ENCODE measurements around the gene OR51F1. TPM values are rescaled to one million over a fixed set of nuclear protein-coding genes. Genes with fewer than 3 reads are reported as not detected.
"Not testable (repeated sequence)": the region's sequence is repeated elsewhere in the genome, so short reads cannot be mapped to it uniquely, and the experiment has no call there.

The OR51F1 gene, protein sequence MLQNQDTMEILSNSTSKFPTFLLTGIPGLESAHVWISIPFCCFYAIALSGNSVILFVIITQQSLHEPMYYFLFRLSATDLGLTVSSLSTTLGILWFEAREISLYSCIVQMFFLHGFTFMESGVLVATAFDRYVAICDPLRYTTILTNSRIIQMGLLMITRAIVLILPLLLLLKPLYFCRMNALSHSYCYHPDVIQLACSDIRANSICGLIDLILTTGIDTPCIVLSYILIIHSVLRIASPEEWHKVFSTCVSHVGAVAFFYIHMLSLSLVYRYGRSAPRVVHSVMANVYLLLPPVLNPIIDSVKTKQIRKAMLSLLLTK
- total RNA-seq = not detected
- total RNA-seq (2013) = not detected

DNA sequence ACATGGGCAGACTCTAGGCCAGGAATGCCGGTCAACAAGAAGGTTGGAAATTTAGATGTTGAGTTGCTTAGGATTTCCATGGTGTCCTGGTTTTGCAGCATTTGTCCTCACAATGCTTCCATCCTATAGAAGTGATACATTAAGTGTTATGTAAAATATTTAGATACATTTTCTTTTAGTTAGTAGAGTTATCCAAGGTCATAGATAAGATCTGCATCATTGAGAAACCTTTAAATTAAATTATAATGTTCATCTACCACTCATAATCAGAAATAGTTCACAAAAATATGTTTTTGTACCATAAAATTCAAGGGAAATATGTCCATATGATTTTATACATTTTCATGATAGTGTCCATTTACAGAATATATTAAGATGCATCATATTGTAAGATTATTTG, at the start of gene OR51F1:
Gene OR51F1 (minus strand): TSS at position 101 of the 400 bp plus-strand sequence. CDS start 0 bp downstream, at position 101.
- Histone ChIP-seq H3K27ac (ENCODE audit: low read length) (no peak within 1 kb of the TSS), H3K36me3 (ENCODE audit: control insufficient read depth, insufficient read depth, low read length) (no peaks in the 10 kb centered on the region), H3K9me3 (ENCODE audit: control insufficient read depth, insufficient read depth, low read length) (no peaks in the 10 kb centered on the region), H3K4me3 (ENCODE audit: low read length) (no peak within 1 kb of the TSS), H3K4me1 (ENCODE audit: control insufficient read depth, insufficient read depth, low read length) (no peaks in the 10 kb centered on the region), H3K27me3 (ENCODE audit: control insufficient read depth, insufficient read depth, low read length) (no peaks in the 10 kb centered on the region)
- peaks cover 0 to 3% of the 10 kb centered on the region in 2 donors for H3K9me3 Mint-ChIP-seq
- no peaks in the 10 kb centered on the region for H3K4me1 Mint-ChIP-seq
- no peaks in the 10 kb centered on the region for H3K36me3 Mint-ChIP-seq
- H3K27me3 Mint-ChIP-seq (ENCODE audit: low read depth in 2 of 2) = no peaks in the 10 kb centered on the region
- intact Hi-C loops (cut with micrococcal nuclease) = no loop called here
- TF ChIP-seq, protein P1, sequence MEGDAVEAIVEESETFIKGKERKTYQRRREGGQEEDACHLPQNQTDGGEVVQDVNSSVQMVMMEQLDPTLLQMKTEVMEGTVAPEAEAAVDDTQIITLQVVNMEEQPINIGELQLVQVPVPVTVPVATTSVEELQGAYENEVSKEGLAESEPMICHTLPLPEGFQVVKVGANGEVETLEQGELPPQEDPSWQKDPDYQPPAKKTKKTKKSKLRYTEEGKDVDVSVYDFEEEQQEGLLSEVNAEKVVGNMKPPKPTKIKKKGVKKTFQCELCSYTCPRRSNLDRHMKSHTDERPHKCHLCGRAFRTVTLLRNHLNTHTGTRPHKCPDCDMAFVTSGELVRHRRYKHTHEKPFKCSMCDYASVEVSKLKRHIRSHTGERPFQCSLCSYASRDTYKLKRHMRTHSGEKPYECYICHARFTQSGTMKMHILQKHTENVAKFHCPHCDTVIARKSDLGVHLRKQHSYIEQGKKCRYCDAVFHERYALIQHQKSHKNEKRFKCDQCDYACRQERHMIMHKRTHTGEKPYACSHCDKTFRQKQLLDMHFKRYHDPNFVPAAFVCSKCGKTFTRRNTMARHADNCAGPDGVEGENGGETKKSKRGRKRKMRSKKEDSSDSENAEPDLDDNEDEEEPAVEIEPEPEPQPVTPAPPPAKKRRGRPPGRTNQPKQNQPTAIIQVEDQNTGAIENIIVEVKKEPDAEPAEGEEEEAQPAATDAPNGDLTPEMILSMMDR (IDR thresholded peaks at IDR 0.05) = no peak
- no peak within 1 kb of the TSS for H3K4me3 Mint-ChIP-seq
- H3K27ac Mint-ChIP-seq = no peak within 1 kb of the TSS
- ATAC-seq (no peak), DNase-seq (no peak)
- WGBS (ENCODE audit: insufficient coverage) = 100% methylated on average over 1 of the region's 1 CpG

DNA sequence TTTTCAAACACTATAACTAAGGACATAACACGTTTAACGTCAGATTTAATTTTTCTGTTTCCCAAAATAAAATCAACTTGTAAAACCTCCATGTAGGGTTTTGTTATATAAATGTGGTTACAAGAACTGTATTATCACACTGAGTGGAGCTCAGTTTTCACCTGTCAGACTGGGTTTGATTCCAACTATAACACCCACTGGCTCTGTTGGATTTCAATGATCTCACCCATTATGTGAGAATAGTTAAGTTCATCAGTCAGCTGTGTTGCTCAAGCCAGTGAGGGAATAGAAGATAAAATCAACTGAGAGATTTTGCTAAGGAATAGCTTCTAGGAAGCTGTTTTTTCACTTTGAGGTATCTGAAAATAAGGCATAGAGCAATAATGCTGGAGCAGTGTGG, 39.5 kb upstream of the OR51F1 start:
- intact Hi-C loops (cut with micrococcal nuclease) = no loop called here
- no peaks in the 10 kb centered on the region for H3K9me3 Mint-ChIP-seq
- H3K36me3 ChIP-seq (ENCODE audit: control insufficient read depth, insufficient read depth, low read length) = no peaks in the 10 kb centered on the region
- H3K27ac Mint-ChIP-seq = no peak overlapping the region
- no peak for ATAC-seq
- H3K4me3 Mint-ChIP-seq = no peak overlapping the region
- TF ChIP-seq, protein P1 (IDR thresholded peaks at IDR 0.05) = no peak
- H3K4me1 Mint-ChIP-seq = no peaks in the 10 kb centered on the region
- no peak for DNase-seq
- H3K27me3 ChIP-seq (ENCODE audit: control insufficient read depth, insufficient read depth, low read length) = no peaks in the 10 kb centered on the region
- WGBS (ENCODE audit: insufficient coverage) = no CpG with 5 or more reads among the region's 2 CpGs
- H3K27me3 Mint-ChIP-seq (ENCODE audit: low read depth in 2 of 2) = peaks cover 0 to 3% of the 10 kb centered on the region in 2 donors
- H3K4me1 ChIP-seq (ENCODE audit: control insufficient read depth, insufficient read depth, low read length) = no peaks in the 10 kb centered on the region
- no peak overlapping the region for H3K4me3 ChIP-seq (ENCODE audit: low read length)
- no peaks in the 10 kb centered on the region for H3K36me3 Mint-ChIP-seq
- no peak overlapping the region for H3K27ac ChIP-seq (ENCODE audit: low read length)
- H3K9me3 ChIP-seq (ENCODE audit: control insufficient read depth, insufficient read depth, low read length) = no peaks in the 10 kb centered on the region

DNA sequence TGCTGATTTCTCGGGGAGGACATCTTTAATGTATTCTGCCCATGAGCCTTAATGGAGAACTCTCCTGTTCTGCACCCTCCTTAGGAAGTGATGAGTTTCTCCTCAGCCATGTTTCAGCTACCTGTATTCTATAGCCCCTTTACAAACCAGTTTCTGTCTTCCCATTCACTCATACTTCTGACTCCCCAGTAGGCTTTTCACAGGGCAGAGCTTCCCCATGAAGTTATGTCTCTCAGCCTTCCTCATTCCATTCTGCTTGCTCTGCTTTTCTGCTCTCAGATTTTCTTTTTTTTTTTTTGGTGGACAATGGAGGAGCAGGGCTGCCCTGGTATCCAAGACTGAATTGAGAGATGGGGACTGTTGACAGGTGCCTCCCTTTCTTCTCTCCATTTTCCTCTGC, 38.7 kb upstream of the OR51F1 start:
- Mint-ChIP-seq H3K4me3 (no peak overlapping the region), H3K4me1 (no peaks in the 10 kb centered on the region), H3K27me3 (ENCODE audit: low read depth in 2 of 2) (peaks cover 3 to 7% of the 10 kb centered on the region in 2 donors), H3K9me3 (peaks cover 0 to under 1% of the 10 kb centered on the region in 2 donors), H3K27ac (no peak overlapping the region), H3K36me3 (no peaks in the 10 kb centered on the region)
- TF ChIP-seq, protein P1 (IDR thresholded peaks at IDR 0.05) = no peak
- no peaks in the 10 kb centered on the region for H3K9me3 ChIP-seq (ENCODE audit: control insufficient read depth, insufficient read depth, low read length)
- H3K27ac ChIP-seq (ENCODE audit: low read length) = no peak overlapping the region
- no peak for DNase-seq
- no peak for ATAC-seq
- WGBS (ENCODE audit: insufficient coverage) = 91% methylated on average over 1 of the region's 1 CpG
- H3K36me3 ChIP-seq (ENCODE audit: control insufficient read depth, insufficient read depth, low read length) = no peaks in the 10 kb centered on the region
- H3K27me3 ChIP-seq (ENCODE audit: control insufficient read depth, insufficient read depth, low read length) = no peaks in the 10 kb centered on the region
- H3K4me1 ChIP-seq (ENCODE audit: control insufficient read depth, insufficient read depth, low read length) = no peaks in the 10 kb centered on the region
- intact Hi-C loops (cut with micrococcal nuclease) = no loop called here
- H3K4me3 ChIP-seq (ENCODE audit: low read length) = no peak overlapping the region

DNA sequence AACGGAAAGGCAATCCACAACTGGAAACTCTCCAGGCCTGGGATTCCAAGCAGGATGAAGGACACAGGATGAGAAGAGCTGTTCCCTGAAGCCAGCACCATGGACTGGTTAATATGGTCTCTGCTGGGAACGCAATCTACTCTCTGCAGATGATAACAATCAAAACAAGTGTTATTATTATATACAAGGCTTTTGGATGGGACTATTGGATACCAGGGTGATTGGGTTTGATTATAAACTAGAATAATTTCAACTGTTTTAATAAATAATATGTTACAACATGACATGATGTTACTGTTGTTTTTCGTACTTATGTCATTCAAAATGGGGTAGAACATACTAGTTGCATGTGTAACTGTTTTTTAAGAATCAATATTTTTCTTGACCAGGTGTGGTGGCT, 34.5 kb upstream of the OR51F1 start, which contains the start of gene OR52R1:
Gene OR52R1 (minus strand): TSS at position 101 of the 400 bp plus-strand sequence. CDS start 0 bp downstream, at position 101.
- WGBS (ENCODE audit: insufficient coverage) = 100% methylated on average over 2 of the region's 3 CpGs
- no peaks in the 10 kb centered on the region for H3K4me1 Mint-ChIP-seq
- H3K4me3 ChIP-seq (ENCODE audit: low read length) = no peak within 1 kb of the TSS
- H3K9me3 ChIP-seq (ENCODE audit: control insufficient read depth, insufficient read depth, low read length) = no peaks in the 10 kb centered on the region
- peaks cover 0 to 2% of the 10 kb centered on the region in 2 donors for H3K9me3 Mint-ChIP-seq
- H3K27me3 ChIP-seq (ENCODE audit: control insufficient read depth, insufficient read depth, low read length) = no peaks in the 10 kb centered on the region
- ATAC-seq (no peak), DNase-seq (no peak)
- H3K27me3 Mint-ChIP-seq (ENCODE audit: low read depth in 2 of 2) = peaks cover 0 to 10% of the 10 kb centered on the region in 2 donors
- intact Hi-C loops (cut with micrococcal nuclease) = no loop called here
- no peaks in the 10 kb centered on the region for H3K36me3 Mint-ChIP-seq
- H3K36me3 ChIP-seq (ENCODE audit: control insufficient read depth, insufficient read depth, low read length) = no peaks in the 10 kb centered on the region
- H3K27ac ChIP-seq (ENCODE audit: low read length) = no peak within 1 kb of the TSS
- no peaks in the 10 kb centered on the region for H3K4me1 ChIP-seq (ENCODE audit: control insufficient read depth, insufficient read depth, low read length)
- no peak within 1 kb of the TSS for H3K27ac Mint-ChIP-seq
- no peak within 1 kb of the TSS for H3K4me3 Mint-ChIP-seq
- TF ChIP-seq, protein P1 (IDR thresholded peaks at IDR 0.05) = no peak

DNA sequence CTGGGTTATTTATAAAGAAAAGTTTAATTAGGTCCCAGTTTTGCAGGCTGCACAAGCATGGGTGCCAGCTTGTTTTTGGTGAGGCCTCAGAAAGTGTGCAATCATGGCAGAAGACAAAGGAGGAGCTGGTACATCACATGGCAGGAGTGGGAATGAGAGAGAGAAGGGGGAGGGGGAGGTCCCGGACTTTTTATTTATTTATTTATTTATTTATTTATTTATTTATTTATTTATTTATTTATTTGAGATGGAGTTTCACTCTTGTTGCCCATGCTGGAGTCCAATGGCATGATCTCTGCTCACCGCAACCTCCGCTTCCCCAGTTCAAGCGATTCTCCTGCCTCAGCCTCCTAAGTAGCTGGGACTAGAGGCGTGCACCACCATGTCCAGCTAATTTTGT, 31.6 kb upstream of the OR51F1 start:
- H3K9me3 ChIP-seq (ENCODE audit: control insufficient read depth, insufficient read depth, low read length); H3K27me3 Mint-ChIP-seq (ENCODE audit: low read depth in 2 of 2); H3K4me1 Mint-ChIP-seq; H3K27ac Mint-ChIP-seq; H3K27me3 ChIP-seq (ENCODE audit: control insufficient read depth, insufficient read depth, low read length); intact Hi-C loops (cut with micrococcal nuclease); ATAC-seq; H3K4me3 ChIP-seq (ENCODE audit: low read length); H3K36me3 ChIP-seq (ENCODE audit: control insufficient read depth, insufficient read depth, low read length); DNase-seq; H3K27ac ChIP-seq (ENCODE audit: low read length); H3K9me3 Mint-ChIP-seq; H3K4me1 ChIP-seq (ENCODE audit: control insufficient read depth, insufficient read depth, low read length); H3K4me3 Mint-ChIP-seq; H3K36me3 Mint-ChIP-seq: not testable (repeated sequence)
- WGBS (ENCODE audit: insufficient coverage) = 96% methylated on average over 4 of the region's 5 CpGs

Measured in natural killer cell (primary cell).